ENCODE results near the gene S1PR1.
A peak's percentile ranks its signal among the peaks of the same experiment; 100 is the strongest.

S1PR1 gene

GRCh38 chr1:101275672-101276071 lies 38.9 kb downstream of the S1PR1 start:
- Histone ChIP-seq H3K4me2 (no peak overlapping the region), H3K4me3 (no peak overlapping the region), H3K4me1 (peaks cover 0 to 34% (median 6%) of the 10 kb centered on the region in 10 experiments; a peak in 10 of 20 replicates), H3K9me3 (replicated peaks in 1 of 11) (peaks cover 7 to 16% (median 11%) of the 10 kb centered on the region in 11 experiments), H4K20me1 (no peaks in the 10 kb centered on the region), H3K27me3 (no peaks in the 10 kb centered on the region), H3K36me3 (0 out of 22 replicates have a peak, but pooled peaks cover 0 to 4% (median 0%) of the 10 kb centered on the region in 11 experiments), H3K27ac (no peak overlapping the region), H3K9ac (no peak overlapping the region)
- TF ChIP-seq Cebpa-rat (IDR thresholded peaks at IDR 0.05), result no peak

- Histone ChIP-seq H3K9ac (no peak overlapping the region), H3K9me3 (replicated peaks in 1 of 11) (peaks cover 0 to 5% (median under 1%) of the 10 kb centered on the region in 11 experiments; a peak in 7 of 22 replicates), H3K4me3 (no peak overlapping the region), H3K27ac (no peak overlapping the region), H3K36me3 (no peaks in the 10 kb centered on the region), H3K4me2 (peak overlapping the region in 3 of 11 experiments; percentile 11 to 74 (median 42); a peak in 3 of 22 replicates), H3K27me3 (no peaks in the 10 kb centered on the region), H3K4me1 (peaks cover 0 to 34% (median 6%) of the 10 kb centered on the region in 10 experiments; a peak in 10 of 20 replicates), H4K20me1 (no peaks in the 10 kb centered on the region)
- TF ChIP-seq Cebpa-rat (IDR thresholded peaks at IDR 0.05), result no peak
Measured at GRCh38 chr1:101276818-101277217, 40.0 kb downstream of the S1PR1 start.

- no peak overlapping the region for H3K4me3 ChIP-seq
- no peaks in the 10 kb centered on the region for H4K20me1 ChIP-seq
- H3K9ac ChIP-seq, result no peak overlapping the region
- peak overlapping the region in 1 of 11 experiments; percentile 1; a peak in 3 of 22 replicates for H3K27ac ChIP-seq
- peaks cover 0 to 35% (median 6%) of the 10 kb centered on the region in 10 experiments; a peak in 10 of 20 replicates for H3K4me1 ChIP-seq
- peak overlapping the region in 5 of 11 experiments; percentile 31 to 74 (median 58); a peak in 8 of 22 replicates for H3K4me2 ChIP-seq
- no peaks in the 10 kb centered on the region for H3K9me3 ChIP-seq (replicated peaks in 1 of 11)
- H3K27me3 ChIP-seq, result no peaks in the 10 kb centered on the region
- no peaks in the 10 kb centered on the region for H3K36me3 ChIP-seq
- no peak for TF ChIP-seq Cebpa-rat (IDR thresholded peaks at IDR 0.05)
Measured at GRCh38 chr1:101278238-101278637, 41.4 kb downstream of the S1PR1 start.

- H3K4me2 ChIP-seq, result peak overlapping the region in 5 of 11 experiments; percentile 31 to 74 (median 58); a peak in 9 of 22 replicates
- no peak overlapping the region for H3K9ac ChIP-seq
- no peaks in the 10 kb centered on the region for H3K27me3 ChIP-seq
- peaks cover 0 to 41% (median 6%) of the 10 kb centered on the region in 10 experiments; a peak in 10 of 20 replicates for H3K4me1 ChIP-seq
- H3K27ac ChIP-seq, result peak overlapping the region in 2 of 11 experiments; percentile 1 to 4; a peak in 3 of 22 replicates
- no peak overlapping the region for H3K4me3 ChIP-seq
- no peak for TF ChIP-seq Cebpa-rat (IDR thresholded peaks at IDR 0.05)
- H3K9me3 ChIP-seq (replicated peaks in 1 of 11), result no peaks in the 10 kb centered on the region
- no peaks in the 10 kb centered on the region for H4K20me1 ChIP-seq
- H3K36me3 ChIP-seq, result no peaks in the 10 kb centered on the region
Measured at GRCh38 chr1:101278845-101279244, 42.0 kb downstream of the S1PR1 start.

DNA sequence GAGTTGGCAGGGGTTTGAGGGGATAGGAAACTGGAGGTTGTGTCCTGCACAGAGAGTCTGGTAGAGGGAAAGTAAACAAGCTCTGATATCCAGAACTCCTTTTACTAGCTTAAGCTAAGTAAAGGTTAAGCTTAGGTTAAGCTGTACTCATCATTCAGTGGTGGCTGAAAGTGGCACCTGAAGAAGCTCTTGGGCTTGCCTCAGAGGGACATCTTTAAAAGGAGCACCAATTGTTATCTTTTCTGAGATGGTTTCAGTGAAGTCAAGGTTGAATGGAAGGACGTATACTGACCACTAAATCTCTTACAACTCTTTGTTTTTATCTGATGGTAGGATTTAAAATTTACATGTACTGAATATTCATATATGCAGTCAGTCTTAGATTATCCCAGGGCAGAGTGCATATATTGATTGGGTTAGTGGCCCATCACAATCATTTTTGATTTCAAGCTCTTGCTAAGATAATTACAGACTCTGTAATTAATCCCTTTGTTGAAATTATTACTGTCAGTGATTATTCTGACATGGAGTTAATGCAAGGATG lies 43.3 kb downstream of the S1PR1 start:
- no peaks in the 10 kb centered on the region for H3K27me3 ChIP-seq
- peaks cover 0 to 1% (median 0%) of the 10 kb centered on the region in 11 experiments; a peak in 1 of 22 replicates for H3K9me3 ChIP-seq (replicated peaks in 1 of 11)
- no peak overlapping the region for H3K9ac ChIP-seq
- H3K4me2 ChIP-seq, result 0 out of 22 replicates have a peak overlapping the region, but pooled peaks of 1 of the 11 experiments have one; percentile 74
- no peak overlapping the region for H3K27ac ChIP-seq
- H3K36me3 ChIP-seq, result no peaks in the 10 kb centered on the region
- H3K4me3 ChIP-seq, result no peak overlapping the region
- no peak for TF ChIP-seq Cebpa-rat (IDR thresholded peaks at IDR 0.05)
- no peaks in the 10 kb centered on the region for H4K20me1 ChIP-seq
- peaks cover 0 to 53% (median 6%) of the 10 kb centered on the region in 10 experiments; a peak in 10 of 20 replicates for H3K4me1 ChIP-seq

- 0 out of 22 replicates have a peak overlapping the region, but pooled peaks of 1 of the 11 experiments have one; percentile 18 for H3K4me2 ChIP-seq
- no peaks in the 10 kb centered on the region for H3K36me3 ChIP-seq
- no peak overlapping the region for H3K4me3 ChIP-seq
- no peak for TF ChIP-seq Cebpa-rat (IDR thresholded peaks at IDR 0.05)
- no peaks in the 10 kb centered on the region for H4K20me1 ChIP-seq
- H3K9ac ChIP-seq, result no peak overlapping the region
- peaks cover 0 to 62% (median 6%) of the 10 kb centered on the region in 10 experiments; a peak in 10 of 20 replicates for H3K4me1 ChIP-seq
- H3K9me3 ChIP-seq (replicated peaks in 1 of 11), result peaks cover 0 to 5% (median 0%) of the 10 kb centered on the region in 11 experiments; a peak in 1 of 22 replicates
- H3K27me3 ChIP-seq, result no peaks in the 10 kb centered on the region
- H3K27ac ChIP-seq, result no peak overlapping the region
Measured at GRCh38 chr1:101280942-101281654, 44.3 kb downstream of the S1PR1 start.

DNA sequence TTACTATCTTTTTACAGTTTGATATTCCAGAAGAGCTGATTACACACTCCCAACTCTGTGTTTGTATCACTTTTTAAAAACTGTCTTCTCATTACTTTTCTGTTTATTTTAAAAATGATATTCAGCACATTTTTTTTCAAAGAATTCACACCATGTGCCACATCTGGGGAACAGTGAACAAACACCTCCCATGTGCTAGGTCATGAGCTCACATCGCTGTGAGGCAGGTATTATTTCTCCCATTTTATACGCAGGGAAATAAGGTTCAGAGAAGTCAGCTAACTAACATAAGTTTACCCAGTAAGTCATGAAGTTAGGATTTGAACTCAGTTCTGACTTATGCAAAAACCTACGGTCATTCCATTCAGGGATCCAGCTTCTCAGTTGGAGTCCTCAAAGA lies 44.9 kb downstream of the S1PR1 start:
- Histone ChIP-seq H3K27ac (no peak overlapping the region), H3K4me1 (peaks cover 0 to 68% (median 6%) of the 10 kb centered on the region in 10 experiments; a peak in 10 of 20 replicates), H3K9me3 (replicated peaks in 1 of 11) (peaks cover 0 to 5% (median 0%) of the 10 kb centered on the region in 11 experiments; a peak in 1 of 22 replicates), H3K4me2 (0 out of 22 replicates have a peak overlapping the region, but pooled peaks of 1 of the 11 experiments have one; percentile 18), H3K4me3 (no peak overlapping the region), H4K20me1 (no peaks in the 10 kb centered on the region), H3K27me3 (no peaks in the 10 kb centered on the region), H3K9ac (no peak overlapping the region), H3K36me3 (no peaks in the 10 kb centered on the region)
- TF ChIP-seq Cebpa-rat (IDR thresholded peaks at IDR 0.05), result no peak

GRCh38 chr1:101282314-101283038 lies 45.7 kb downstream of the S1PR1 start:
- Histone ChIP-seq H3K4me2 (peak overlapping the region in 1 of 11 experiments; percentile 55; a peak in 1 of 22 replicates), H3K36me3 (no peaks in the 10 kb centered on the region), H3K9ac (no peak overlapping the region), H3K9me3 (replicated peaks in 1 of 11) (peaks cover 0 to 5% (median 0%) of the 10 kb centered on the region in 11 experiments; a peak in 1 of 22 replicates), H4K20me1 (no peaks in the 10 kb centered on the region), H3K27me3 (no peaks in the 10 kb centered on the region), H3K4me1 (peaks cover 0 to 68% (median 3%) of the 10 kb centered on the region in 10 experiments; a peak in 9 of 20 replicates), H3K27ac (no peak overlapping the region), H3K4me3 (no peak overlapping the region)
- no peak for TF ChIP-seq Cebpa-rat (IDR thresholded peaks at IDR 0.05)
